Subcutaneous adipose tissue (tissue), 4 donors: ENCODE results near the gene SH3RF1. TPM values are rescaled to one million over a fixed set of nuclear protein-coding genes. Genes with fewer than 3 reads are reported as not detected.

Experiments
- CTCF ChIP-seq: fragments of 450-650 bp; IDR thresholded peaks from one replicate; pipeline ENCODE4 v1.5.1; 2016; ENCODE audit warnings: low read depth, mild to moderate bottlenecking, control low read depth, antibody characterized with exemption, moderate library complexity
- total RNA-seq, 4 donors: library from RNA; depleted of rRNA; stranded (reverse); fragments of >200 nt; gene quantifications; one replicate each; pipeline ENCODE4 v1.1.0, GENCODE V29; 2016

Gene SH3RF1
- total RNA-seq, 4 donors from 2014 or later: 12.9 to 36.9 (median 20.8) TPM

- no peak for TF ChIP-seq CTCF
Measured at GRCh38 chr4:169309326-169309967, 38.7 kb upstream of the SH3RF1 start.

- no peak for TF ChIP-seq CTCF
Measured at GRCh38 chr4:169307576-169307975, 36.8 kb upstream of the SH3RF1 start.

- TF ChIP-seq CTCF: no peak
Measured at GRCh38 chr4:169305651-169306050, 34.9 kb upstream of the SH3RF1 start.

- TF ChIP-seq CTCF: no peak
Measured at GRCh38 chr4:169305173-169305572, 34.4 kb upstream of the SH3RF1 start.

- no peak for TF ChIP-seq CTCF
Measured at GRCh38 chr4:169295822-169296221, 25.1 kb upstream of the SH3RF1 start.

- no peak for TF ChIP-seq CTCF
Measured at GRCh38 chr4:169293343-169294176, 22.8 kb upstream of the SH3RF1 start.

- no peak for TF ChIP-seq CTCF
Measured at GRCh38 chr4:169286562-169287301, 16.0 kb upstream of the SH3RF1 start.
